Cardiac ventricle fibroblast (primary cell): Measurements from ENCODE around the gene SLCO2A1. TPM values are rescaled to one million over a fixed set of nuclear protein-coding genes. Genes with fewer than 3 reads are reported as not detected.

Experiments used
- total RNA-seq: library from RNA; depleted of rRNA; stranded (reverse); fragments of >200 nt; gene quantifications from 2 replicates; pipeline ENCODE4 v1.2.3, GENCODE V29; 2015

SLCO2A1 gene
- 0.20 and 0.44 TPM in 2 replicates for total RNA-seq

DNA sequence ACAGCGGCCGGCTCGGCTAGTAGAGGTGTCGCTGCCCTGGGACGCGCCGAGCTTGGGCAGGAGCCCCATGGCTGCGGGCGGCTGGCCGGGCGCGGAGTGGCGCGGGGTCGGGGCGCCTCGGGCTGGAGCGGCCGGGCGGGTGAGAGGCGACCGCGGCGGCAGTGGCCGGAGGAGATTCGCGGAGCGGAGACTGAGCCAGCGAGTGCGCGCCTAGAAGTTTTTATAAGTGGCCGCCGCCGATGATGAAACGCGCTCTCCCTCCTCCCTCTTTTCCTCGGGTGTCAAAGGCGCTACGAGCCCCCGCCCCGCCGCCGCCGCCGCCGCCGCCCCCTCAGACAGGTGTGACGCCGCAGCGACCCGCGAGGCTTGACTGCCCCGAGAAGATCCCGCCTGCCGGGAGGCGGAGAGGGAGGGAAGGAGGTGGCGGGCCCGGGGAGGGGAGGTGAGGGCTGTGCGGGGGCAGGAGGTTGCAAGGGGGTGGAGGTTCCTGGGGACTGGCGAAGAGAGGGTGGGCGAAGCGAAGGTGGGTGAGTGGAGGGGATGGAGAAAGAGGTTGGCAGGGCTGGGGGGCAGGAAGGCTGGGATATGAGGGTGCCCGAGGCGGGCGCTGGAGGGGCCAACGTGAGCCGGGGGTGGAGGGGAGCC, at the start of gene SLCO2A1:
Gene SLCO2A1 (minus strand): TSS at position 192 of the 645 bp plus-strand sequence. CDS start 123 bp downstream, at position 69.

DNA sequence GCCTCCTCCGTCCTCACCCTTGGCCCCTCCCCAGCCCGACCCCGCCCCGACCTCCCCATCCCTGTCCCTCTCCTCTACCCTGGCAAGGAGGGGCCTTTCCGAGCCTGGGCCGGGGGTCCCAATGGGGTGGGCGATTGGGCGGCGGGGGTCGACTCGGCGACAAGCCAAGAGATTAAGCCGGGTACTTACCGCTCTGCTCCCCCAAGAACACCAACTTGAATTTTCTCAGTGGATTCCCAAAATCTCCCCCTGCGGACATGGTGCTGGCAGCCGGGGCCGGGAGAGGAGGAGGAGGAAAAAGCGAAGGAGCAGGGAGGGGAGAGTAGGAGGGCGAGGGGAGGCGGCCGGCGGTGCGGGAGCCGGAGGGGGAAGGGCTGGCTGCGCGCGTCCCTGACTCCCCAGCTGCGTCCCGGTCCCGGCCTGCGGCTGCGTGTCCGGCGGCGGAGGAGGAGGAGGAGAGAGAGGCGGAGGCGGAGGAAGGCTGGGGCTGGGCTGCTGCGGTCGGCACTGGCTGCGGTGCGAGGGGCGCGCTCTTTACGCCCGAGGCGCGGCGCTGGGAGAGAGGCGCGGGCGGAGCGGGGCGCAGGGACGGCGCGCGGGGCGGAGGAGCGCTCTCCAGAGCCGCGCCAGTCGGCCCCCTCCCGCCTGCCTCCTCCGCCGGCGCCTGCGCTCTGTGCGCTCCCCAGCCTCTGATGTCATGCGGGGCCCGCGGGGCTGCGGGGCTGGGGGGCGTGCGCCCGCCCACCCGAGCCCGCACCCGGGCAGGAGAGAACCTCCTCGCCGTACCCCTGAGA, 134.3 kb downstream of the SLCO2A1 start, which contains the start of gene RAB6B:
Gene RAB6B (minus strand): TSS at position 675 of the 794 bp plus-strand sequence. CDS start 416 bp downstream, at position 259.

Other genes starting within 250 kb of the SLCO2A1 start
- 37.7 and 50.8 TPM in 2 replicates for gene SRPRB, start 224.1 kb downstream of the SLCO2A1 start, total RNA-seq
- gene RAB6B, start 134.0 kb downstream of the SLCO2A1 start, total RNA-seq: 0.29 and 1.7 TPM in 2 replicates
- 34.2 and 38.6 TPM in 2 replicates for gene RYK, start 220.9 kb upstream of the SLCO2A1 start, total RNA-seq